GM19468 (cell line): ENCODE data around the gene JPH3.
"Not testable (repeated sequence)": the region's sequence is repeated elsewhere in the genome, so short reads cannot be mapped to it uniquely, and the experiment has no call there.

Experiments used
- ATAC-seq: cut with Tn5 transposase; IDR thresholded peaks from one replicate; pipeline ENCODE4 v1.9.1; 2021; ENCODE audit warnings: mild to moderate bottlenecking, moderate library complexity, moderate number of reproducible peaks; ENCODE audit not compliant: unreplicated experiment; ENCODE audit errors: extremely low read depth

The JPH3 gene

GRCh38 chr16:87725596-87726235 is 123.4 kb downstream of the JPH3 start:
- no peak for ATAC-seq

DNA sequence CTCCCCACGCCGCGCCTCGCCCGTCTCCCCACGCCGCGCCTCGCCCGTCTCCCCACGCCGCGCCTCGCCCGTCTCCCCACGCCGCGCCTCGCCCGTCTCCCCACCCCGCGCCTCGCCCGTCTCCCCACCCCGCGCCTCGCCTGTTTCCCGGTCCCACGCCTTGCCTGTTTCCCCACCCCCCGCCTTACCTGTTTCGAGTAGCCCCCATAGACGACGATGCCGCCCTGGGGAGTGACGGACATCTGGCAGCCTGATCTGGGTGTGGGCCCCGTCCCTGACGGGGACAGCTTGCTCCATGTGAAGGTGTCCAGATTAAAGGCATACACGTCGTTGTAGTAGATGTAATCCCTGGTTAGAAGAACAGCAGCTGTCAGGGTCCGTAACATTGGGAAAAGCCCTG is 124.3 kb downstream of the JPH3 start:
- ATAC-seq, result not testable (repeated sequence)

DNA sequence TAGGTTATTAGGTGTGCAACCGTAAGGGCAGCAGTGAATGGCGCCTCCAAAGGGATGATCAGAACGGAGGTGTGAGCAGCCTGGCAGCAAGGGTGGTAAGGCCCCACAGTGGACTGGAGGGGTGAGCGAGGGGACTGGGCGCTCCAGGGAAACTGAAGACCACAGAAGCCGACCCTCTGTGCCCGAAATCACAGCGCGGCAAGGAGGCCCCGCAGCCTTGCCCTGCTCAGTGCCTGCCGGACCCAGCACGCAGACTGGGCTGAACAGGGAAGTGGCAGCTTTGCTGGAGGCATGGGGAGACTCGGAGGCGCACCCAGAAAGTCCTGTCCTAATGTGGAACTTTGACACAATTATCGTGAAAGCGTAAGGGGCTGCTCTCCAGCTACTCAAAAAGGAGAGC is 125.0 kb downstream of the JPH3 start:
- ATAC-seq, result no peak

GRCh38 chr16:87728026-87728425 is 125.7 kb downstream of the JPH3 start:
- ATAC-seq, result no peak

GRCh38 chr16:87729266-87729954 is 127.1 kb downstream of the JPH3 start:
- ATAC-seq, result no peak

- ATAC-seq, result no peak
These were observed 129.3 kb downstream of the JPH3 start for GRCh38 chr16:87731607-87732006.

DNA sequence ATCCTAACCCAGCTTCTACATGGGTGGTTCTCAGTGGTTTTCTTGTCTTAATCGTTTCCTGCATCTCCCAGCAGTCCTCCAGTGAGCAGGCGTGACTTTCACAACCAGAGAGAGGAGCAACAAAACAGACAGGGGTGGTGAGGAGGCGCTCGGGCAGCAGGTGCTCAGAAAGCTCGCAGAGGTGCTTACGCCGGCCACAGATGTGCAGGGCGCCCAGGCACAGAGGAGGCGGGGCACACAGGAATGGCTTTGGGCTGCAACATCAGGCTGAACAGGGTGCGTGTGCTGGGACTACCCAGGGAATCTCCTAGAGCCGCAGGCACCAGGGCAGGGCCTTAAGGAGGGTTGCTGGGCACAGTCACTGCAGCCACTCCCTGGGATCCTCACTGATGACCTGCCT is 130.9 kb downstream of the JPH3 start:
- ATAC-seq, result no peak

DNA sequence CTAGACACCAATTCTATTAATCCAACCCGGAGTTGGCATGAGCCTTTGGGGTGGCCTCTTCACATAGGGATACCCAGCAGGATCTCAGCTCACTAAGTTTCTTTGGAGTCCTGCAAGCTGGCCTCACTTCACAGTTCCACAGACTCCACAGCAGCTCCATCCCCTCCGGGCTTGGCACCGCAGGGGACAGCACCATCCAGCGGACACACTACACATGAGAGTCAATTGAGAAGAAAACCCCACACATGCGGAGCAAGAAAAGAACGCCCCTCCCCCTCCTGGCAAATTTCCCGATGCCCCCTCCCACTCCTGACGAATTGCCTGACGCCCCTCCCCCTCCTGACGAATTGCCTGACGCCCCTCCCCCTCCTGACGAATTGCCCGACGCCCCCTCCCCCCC is 132.3 kb downstream of the JPH3 start:
- ATAC-seq, result no peak

GRCh38 chr16:87735270-87736007 is 133.1 kb downstream of the JPH3 start:
- no peak for ATAC-seq

DNA sequence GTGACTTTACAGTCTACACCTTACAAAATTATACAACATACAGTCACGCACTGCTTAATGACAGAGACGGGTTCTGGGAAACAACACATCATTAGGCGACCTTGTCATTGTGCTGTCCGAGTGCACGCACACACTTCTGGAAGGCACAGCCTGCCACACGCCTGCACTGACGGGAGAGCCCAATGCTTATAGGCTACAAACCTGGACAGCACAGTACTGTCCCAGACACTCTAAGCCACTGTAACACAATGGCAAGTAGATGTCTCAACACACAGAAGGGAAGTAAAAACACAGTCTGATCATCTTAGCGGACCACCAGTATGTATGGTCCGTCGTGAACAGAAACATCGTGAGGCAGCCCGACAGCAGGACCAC is 133.7 kb downstream of the JPH3 start:
- no peak for ATAC-seq

DNA sequence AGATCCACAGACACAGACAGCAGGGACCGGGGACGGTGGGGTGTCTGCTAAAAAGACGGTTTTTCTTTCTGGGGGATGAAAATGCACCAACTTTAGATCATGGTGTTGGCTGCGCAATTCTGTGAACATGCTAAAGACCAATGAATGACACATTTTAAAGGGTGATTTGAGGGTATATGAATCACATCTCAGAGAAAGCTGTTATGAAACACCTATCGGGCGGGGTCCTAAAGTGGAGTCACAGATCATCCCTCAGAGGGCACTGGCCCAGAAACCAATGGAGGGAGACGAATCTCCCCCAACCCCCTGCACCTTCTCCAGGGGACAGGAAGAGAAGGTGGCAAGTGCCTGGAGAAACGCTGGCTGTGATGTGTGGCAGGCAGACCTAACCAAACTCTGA is 137.5 kb downstream of the JPH3 start:
- ATAC-seq, result no peak

GRCh38 chr16:87740441-87740840 is 138.1 kb downstream of the JPH3 start:
- ATAC-seq, result no peak

- no peak for ATAC-seq
These were observed 138.7 kb downstream of the JPH3 start for GRCh38 chr16:87740909-87741424.

DNA sequence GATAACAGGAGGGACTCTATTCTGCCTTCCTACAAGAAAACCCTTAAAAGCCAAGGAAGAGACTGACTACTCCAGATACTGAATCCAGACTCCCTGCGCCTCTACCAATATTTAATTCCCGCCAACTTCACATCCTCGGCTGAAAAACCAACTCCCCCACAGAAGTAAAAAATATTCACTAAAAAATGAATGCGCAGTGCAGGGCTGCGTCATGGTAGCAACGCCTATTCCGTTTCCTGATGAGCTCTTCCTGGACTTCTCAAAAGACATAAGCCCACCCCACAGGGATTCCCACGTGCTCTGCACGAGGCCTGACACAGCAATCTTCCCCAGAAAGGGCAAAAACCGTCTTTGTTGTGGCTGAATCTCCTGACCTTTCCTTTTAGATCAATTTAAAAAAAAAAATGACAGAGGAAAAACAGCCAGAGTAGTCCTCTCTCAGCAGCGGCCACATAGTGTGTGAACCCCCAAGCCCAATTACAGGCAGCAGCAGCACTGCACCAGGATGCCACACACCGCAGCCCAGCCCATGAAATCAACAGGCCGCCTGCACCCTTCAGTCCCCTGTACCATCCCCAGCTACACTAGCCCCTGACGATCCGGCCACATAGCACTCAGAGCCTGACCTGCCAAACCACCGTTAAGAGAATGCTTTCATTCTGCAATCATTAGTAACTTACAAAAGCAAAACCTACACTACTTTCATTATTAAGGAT is 139.6 kb downstream of the JPH3 start:
- ATAC-seq, result no peak

- ATAC-seq, result no peak
These were observed 140.6 kb downstream of the JPH3 start for GRCh38 chr16:87742781-87743490.

DNA sequence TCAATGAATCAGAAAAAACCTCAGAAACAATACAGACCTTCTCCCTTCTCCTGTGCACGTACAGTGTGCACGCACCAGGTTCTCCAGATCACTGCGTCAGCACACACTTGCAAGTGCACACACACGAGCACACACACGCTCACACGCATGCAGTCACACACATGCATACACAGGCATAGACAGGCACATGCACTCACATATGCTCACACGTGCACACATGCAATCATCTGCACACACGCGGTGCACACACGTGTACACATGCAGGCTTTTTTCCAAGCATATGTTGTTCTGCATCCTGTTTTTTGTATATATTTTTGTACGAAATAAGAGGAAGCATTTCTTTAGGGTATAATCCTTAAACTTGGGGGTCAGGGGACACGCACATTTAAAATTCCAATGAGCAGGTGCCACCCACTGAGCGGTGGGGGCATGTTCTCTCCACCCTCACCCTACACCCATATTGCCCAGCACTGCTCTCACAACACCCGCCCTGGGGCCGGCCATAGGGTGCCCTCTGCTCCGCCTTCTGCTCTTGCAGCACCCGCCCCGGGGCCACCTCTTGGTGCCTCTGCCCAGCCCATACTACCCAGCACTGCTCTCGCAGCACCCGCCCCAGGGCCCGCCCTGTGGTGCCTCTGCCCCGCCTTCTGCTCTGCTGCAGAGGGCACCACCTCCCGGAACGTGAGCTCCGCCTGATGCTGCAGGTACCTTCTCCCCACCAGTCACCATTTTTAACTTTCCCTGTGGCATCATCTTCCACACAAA is 142.6 kb downstream of the JPH3 start:
- ATAC-seq, result no peak

- ATAC-seq, result no peak
These were observed 143.9 kb downstream of the JPH3 start for GRCh38 chr16:87746178-87746577.
